Mesodermal cell (in vitro differentiated cells): Measurements from ENCODE around the gene SOD3.

Experiments
- H3K27ac ChIP-seq: 2 replicates; pipeline ENCODE4 v1.7.0; 2013; ENCODE audit warnings: mild to moderate bottlenecking, low read depth, low read length, moderate library complexity; ENCODE audit not compliant: severe bottlenecking
- H3K36me3 ChIP-seq: 2 replicates; pipeline ENCODE4 v1.7.1; 2013; ENCODE audit warnings: mild to moderate bottlenecking, low read length, moderate library complexity; ENCODE audit not compliant: control insufficient read depth, insufficient read depth
- H3K4me1 ChIP-seq: one replicate; pipeline ENCODE4 v1.7.1; 2013; ENCODE audit warnings: mild to moderate bottlenecking, low read length; ENCODE audit not compliant: insufficient read depth, control insufficient read depth, poor library complexity, severe bottlenecking
- H3K4me3 ChIP-seq: 2 replicates; pipeline ENCODE4 v1.7.0; 2013; ENCODE audit warnings: low read length, control low read depth, mild to moderate bottlenecking; ENCODE audit not compliant: insufficient read depth, poor library complexity, severe bottlenecking; ENCODE audit errors: extremely low read depth
- H3K9me3 ChIP-seq: 2 replicates; pipeline ENCODE4 v1.7.1; 2013; ENCODE audit warnings: mild to moderate bottlenecking, low read length, moderate library complexity; ENCODE audit not compliant: control insufficient read depth
- WGBS, 2 experiments: methylation state at CpG; one replicate each; pipeline ENCODE4 v1.1.5; 2013; ENCODE audit warnings: missing lambda C conversion rate in 2 of 2; ENCODE audit not compliant: insufficient coverage in 2 of 2; 5-methylcytosine and 5-hydroxymethylcytosine counted together

Gene SOD3

GRCh38 chr4:24794480-24794879 is 893 bp upstream of the SOD3 start:
- H3K4me1 ChIP-seq, result peaks cover 19% of the 10 kb centered on the region
- 69 to 79% methylated on average over 8 to 10 of the region's 10 CpGs for WGBS, 2 experiments
- no peaks in the 10 kb centered on the region for H3K36me3 ChIP-seq
- H3K9me3 ChIP-seq, result no peaks in the 10 kb centered on the region
- H3K4me3 ChIP-seq, result no peak overlapping the region
- H3K27ac ChIP-seq, result peak overlapping the region; percentile 61

- H3K9me3 ChIP-seq, result no peaks in the 10 kb centered on the region
- WGBS, 2 experiments, result 37 to 54% methylated on average over 4 to 6 of the region's 9 CpGs
- H3K4me1 ChIP-seq, result peaks cover 21% of the 10 kb centered on the region
- H3K36me3 ChIP-seq, result no peaks in the 10 kb centered on the region
- H3K4me3 ChIP-seq, result peak overlapping the region; percentile 18
- peak overlapping the region; percentile 61 for H3K27ac ChIP-seq
These were observed 451 bp downstream of the SOD3 start for GRCh38 chr4:24795666-24796381.

- Histone ChIP-seq H3K4me3 (no peak overlapping the region), H3K4me1 (peaks cover 21% of the 10 kb centered on the region), H3K36me3 (no peaks in the 10 kb centered on the region), H3K27ac (no peak overlapping the region), H3K9me3 (no peaks in the 10 kb centered on the region)
These were observed 1.2 kb downstream of the SOD3 start for GRCh38 chr4:24796620-24797019.

GRCh38 chr4:24798036-24798610 is 2.8 kb downstream of the SOD3 start:
- H3K27ac ChIP-seq, result no peak overlapping the region
- H3K4me1 ChIP-seq, result peaks cover 21% of the 10 kb centered on the region
- H3K4me3 ChIP-seq, result no peak overlapping the region
- WGBS, 2 experiments, result 70 to 76% methylated on average over 5 of the region's 5 CpGs
- no peaks in the 10 kb centered on the region for H3K36me3 ChIP-seq
- H3K9me3 ChIP-seq, result no peaks in the 10 kb centered on the region

- 88 to 95% methylated on average over 11 to 12 of the region's 13 CpGs for WGBS, 2 experiments
- Histone ChIP-seq H3K36me3 (no peaks in the 10 kb centered on the region), H3K4me3 (no peak overlapping the region), H3K4me1 (peaks cover 19% of the 10 kb centered on the region), H3K27ac (no peak overlapping the region), H3K9me3 (no peaks in the 10 kb centered on the region)
These were observed 3.8 kb downstream of the SOD3 start for GRCh38 chr4:24799196-24799543.

- Histone ChIP-seq H3K4me3 (peak overlapping the region; percentile 12), H3K27ac (no peak overlapping the region), H3K9me3 (no peaks in the 10 kb centered on the region), H3K36me3 (no peaks in the 10 kb centered on the region), H3K4me1 (peaks cover 14% of the 10 kb centered on the region)
- WGBS, 2 experiments, result 49 to 60% methylated on average over 80 to 89 of the region's 103 CpGs
These were observed 4.4 kb downstream of the SOD3 start for GRCh38 chr4:24799544-24800324.

GRCh38 chr4:24800325-24800895 is 5.0 kb downstream of the SOD3 start:
- H3K27ac ChIP-seq, result no peak overlapping the region
- peak overlapping the region; percentile 12 for H3K4me3 ChIP-seq
- H3K4me1 ChIP-seq, result peaks cover 9% of the 10 kb centered on the region
- H3K36me3 ChIP-seq, result no peaks in the 10 kb centered on the region
- no peaks in the 10 kb centered on the region for H3K9me3 ChIP-seq
- 6 to 14% methylated on average over 13 to 14 of the region's 25 CpGs for WGBS, 2 experiments

- WGBS, 2 experiments, result 83 to 91% methylated on average over 9 to 10 of the region's 10 CpGs
- no peak overlapping the region for H3K4me3 ChIP-seq
- no peaks in the 10 kb centered on the region for H3K9me3 ChIP-seq
- no peaks in the 10 kb centered on the region for H3K36me3 ChIP-seq
- H3K27ac ChIP-seq, result no peak overlapping the region
- peaks cover 2% of the 10 kb centered on the region for H3K4me1 ChIP-seq
These were observed 5.9 kb downstream of the SOD3 start for GRCh38 chr4:24801136-24801855.

- H3K9me3 ChIP-seq, result no peaks in the 10 kb centered on the region
- H3K4me1 ChIP-seq, result peaks cover 2% of the 10 kb centered on the region
- no peak overlapping the region for H3K27ac ChIP-seq
- WGBS, 2 experiments, result 79 to 95% methylated on average over 4 to 5 of the region's 6 CpGs
- no peaks in the 10 kb centered on the region for H3K36me3 ChIP-seq
- no peak overlapping the region for H3K4me3 ChIP-seq
These were observed 7.3 kb downstream of the SOD3 start for GRCh38 chr4:24802648-24803047.

- Histone ChIP-seq H3K36me3 (no peaks in the 10 kb centered on the region), H3K4me1 (peaks cover 2% of the 10 kb centered on the region), H3K27ac (no peak overlapping the region), H3K9me3 (no peaks in the 10 kb centered on the region), H3K4me3 (no peak overlapping the region)
- 85 to 90% methylated on average over 2 to 3 of the region's 5 CpGs for WGBS, 2 experiments
These were observed 9.7 kb downstream of the SOD3 start for GRCh38 chr4:24805067-24805466.
